Brain microvascular endothelial cell (primary cell): ENCODE data around the gene KIF6.

ENCODE experiments used
- DNase-seq: peaks from one replicate; pipeline ENCODE4 v3.0.0-alpha.2; 2020
- H3K27ac ChIP-seq: fragments of 250-450 bp; sonication (Bioruptor Pico); 2 replicates; pipeline ENCODE4 v1.5.1; 2020; ENCODE audit warnings: mild to moderate bottlenecking, moderate library complexity
- H3K27me3 ChIP-seq: fragments of 250-450 bp; sonication (Bioruptor Pico); replicated peaks from 2 replicates; pipeline ENCODE4 v1.5.1; 2020; ENCODE audit warnings: mild to moderate bottlenecking
- H3K36me3 ChIP-seq: fragments of 250-450 bp; sonication (Bioruptor Pico); replicated peaks from 2 replicates; pipeline ENCODE4 v1.5.1; 2020; ENCODE audit warnings: mild to moderate bottlenecking
- H3K4me3 ChIP-seq: 2 replicates; pipeline ENCODE4 v1.5.1; 2011; ENCODE audit warnings: low read depth, mild to moderate bottlenecking, control low read depth, low read length, moderate library complexity
- in situ Hi-C: cut with HindIII; loops from 2 replicates; pipeline ENCODE4 v1.10.0; 2017; ENCODE audit warnings: low sequenced_read_pairs, low pct_ligation_motif_present
- TF ChIP-seq, protein P1 (sequence below): IDR thresholded peaks from 2 replicates; pipeline ENCODE4 v1.5.1; 2011; ENCODE audit warnings: low read depth, mild to moderate bottlenecking, moderate library complexity, low read length, control low read depth, inconsistent platforms; ENCODE audit errors: missing control alignments

KIF6 gene

DNA sequence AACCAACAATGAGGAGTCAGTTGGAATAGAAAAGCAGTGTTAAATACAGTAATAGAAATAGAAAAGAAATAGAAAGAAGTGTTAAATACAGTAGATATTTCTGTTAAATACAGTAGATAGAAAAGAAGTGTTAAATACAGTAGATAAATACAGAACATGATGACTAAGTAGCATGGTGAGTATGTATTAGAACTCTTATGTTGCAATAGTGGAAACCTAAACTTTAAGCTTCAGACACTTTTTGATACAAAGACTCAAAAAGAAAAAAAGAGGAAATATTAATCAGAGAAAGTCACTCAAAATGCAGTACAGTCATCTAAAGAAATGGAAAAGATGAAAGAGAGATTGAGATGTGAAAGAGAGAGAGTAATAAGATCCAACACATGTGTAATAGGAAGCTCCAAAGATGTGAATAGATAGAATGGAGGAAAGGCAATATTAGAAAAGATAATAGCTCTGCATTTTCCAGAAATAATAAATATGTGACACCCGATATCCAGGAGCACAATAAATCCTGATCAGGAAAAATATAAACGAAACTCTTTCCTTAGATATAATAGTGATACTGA is 271.2 kb downstream of the KIF6 start:
- TF ChIP-seq, protein P1, sequence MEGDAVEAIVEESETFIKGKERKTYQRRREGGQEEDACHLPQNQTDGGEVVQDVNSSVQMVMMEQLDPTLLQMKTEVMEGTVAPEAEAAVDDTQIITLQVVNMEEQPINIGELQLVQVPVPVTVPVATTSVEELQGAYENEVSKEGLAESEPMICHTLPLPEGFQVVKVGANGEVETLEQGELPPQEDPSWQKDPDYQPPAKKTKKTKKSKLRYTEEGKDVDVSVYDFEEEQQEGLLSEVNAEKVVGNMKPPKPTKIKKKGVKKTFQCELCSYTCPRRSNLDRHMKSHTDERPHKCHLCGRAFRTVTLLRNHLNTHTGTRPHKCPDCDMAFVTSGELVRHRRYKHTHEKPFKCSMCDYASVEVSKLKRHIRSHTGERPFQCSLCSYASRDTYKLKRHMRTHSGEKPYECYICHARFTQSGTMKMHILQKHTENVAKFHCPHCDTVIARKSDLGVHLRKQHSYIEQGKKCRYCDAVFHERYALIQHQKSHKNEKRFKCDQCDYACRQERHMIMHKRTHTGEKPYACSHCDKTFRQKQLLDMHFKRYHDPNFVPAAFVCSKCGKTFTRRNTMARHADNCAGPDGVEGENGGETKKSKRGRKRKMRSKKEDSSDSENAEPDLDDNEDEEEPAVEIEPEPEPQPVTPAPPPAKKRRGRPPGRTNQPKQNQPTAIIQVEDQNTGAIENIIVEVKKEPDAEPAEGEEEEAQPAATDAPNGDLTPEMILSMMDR = no peak
- Histone ChIP-seq H3K4me3 (no peak overlapping the region), H3K27me3 (no peaks in the 10 kb centered on the region), H3K36me3 (no peaks in the 10 kb centered on the region), H3K27ac (no peak overlapping the region)
- no peak for DNase-seq
- in situ Hi-C loops = no loop called here

DNA sequence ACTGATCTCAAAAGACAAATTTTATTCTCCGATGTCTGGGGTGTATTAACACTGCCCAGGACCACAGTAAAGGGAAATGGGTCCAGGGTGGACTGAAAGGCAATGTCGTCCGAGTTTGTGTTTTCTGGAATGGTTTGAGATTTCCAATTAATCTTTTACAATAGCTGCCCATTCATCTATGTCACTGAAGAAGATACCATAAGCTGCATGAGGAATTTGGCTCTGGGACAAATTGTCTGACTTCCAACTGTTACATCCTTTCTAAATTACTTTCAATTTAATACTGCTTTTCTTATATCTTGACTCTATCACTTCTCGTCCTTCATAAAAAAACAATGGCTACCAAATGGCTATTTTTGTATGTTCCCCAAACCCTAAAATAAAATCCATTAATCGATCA is 272.0 kb downstream of the KIF6 start:
- no peak overlapping the region for H3K27ac ChIP-seq
- H3K4me3 ChIP-seq = no peak overlapping the region
- no peaks in the 10 kb centered on the region for H3K27me3 ChIP-seq
- no peak for DNase-seq
- no peaks in the 10 kb centered on the region for H3K36me3 ChIP-seq
- TF ChIP-seq, protein P1 = no peak
- in situ Hi-C loops = no loop called here

DNA sequence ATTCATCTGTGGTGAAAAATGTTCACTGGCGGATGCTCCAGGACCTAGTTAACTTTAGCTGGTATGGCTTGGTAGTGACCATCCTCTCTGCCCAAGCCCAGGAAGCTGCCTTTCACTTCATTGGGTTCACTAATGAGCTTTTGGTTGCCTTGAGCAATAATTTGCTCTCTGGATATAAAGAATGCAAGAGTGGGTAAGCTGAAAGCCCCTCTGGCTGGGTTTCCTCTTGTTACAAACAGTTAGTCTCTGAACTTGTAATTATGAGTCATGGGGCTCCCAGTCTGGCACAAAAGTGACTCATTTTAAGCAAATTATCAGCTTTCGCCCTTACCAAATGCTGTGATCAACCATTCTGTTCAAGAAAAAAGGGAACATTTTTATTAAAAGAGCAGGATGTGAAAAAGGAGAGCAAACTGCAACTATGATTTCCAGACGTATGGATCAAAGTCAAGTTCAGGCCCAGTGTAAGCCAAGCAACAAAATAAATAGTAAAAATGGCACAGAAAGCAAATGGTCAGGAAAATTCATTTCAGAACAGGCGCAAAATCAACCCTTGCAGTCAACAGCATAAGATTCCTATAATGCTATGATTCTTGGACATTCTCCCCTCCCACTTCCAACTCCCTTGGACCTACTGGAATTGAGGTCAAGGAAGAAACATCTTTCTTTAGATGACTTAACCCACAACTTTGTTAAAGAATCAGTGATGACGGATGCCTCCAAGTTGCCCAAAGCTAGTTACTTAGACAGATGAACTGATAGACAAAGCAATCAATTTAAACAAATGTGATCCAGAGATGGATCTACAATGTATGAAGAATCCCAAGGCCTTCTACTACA is 272.7 kb downstream of the KIF6 start:
- in situ Hi-C loops = no loop called here
- TF ChIP-seq, protein P1 = no peak
- DNase-seq = peak; percentile 58
- no peaks in the 10 kb centered on the region for H3K36me3 ChIP-seq
- H3K27ac ChIP-seq = no peak overlapping the region
- H3K27me3 ChIP-seq = no peaks in the 10 kb centered on the region
- H3K4me3 ChIP-seq = no peak overlapping the region

DNA sequence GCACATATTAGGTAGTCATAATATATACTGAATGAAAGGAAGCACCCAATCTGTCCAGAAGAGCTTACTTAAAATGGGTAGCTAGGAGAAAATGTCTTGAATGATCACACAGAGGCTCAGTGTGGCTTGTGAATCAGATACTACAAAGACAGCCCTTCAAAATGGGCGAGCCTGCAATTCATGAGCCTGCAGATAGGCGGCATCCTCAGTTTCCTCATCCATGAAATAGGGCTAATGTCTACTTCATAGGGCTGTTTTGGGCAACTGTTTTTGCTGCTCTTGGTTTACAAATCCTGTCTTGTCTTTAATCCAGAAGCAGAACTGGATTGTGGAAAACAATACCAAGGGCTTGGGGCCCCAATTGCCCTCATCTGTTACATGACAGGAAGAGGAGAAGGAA is 273.4 kb downstream of the KIF6 start:
- H3K27me3 ChIP-seq = no peaks in the 10 kb centered on the region
- TF ChIP-seq, protein P1 = peak; percentile 72
- DNase-seq = no peak
- H3K27ac ChIP-seq = no peak overlapping the region
- in situ Hi-C loops = no loop called here
- no peaks in the 10 kb centered on the region for H3K36me3 ChIP-seq
- H3K4me3 ChIP-seq = no peak overlapping the region

DNA sequence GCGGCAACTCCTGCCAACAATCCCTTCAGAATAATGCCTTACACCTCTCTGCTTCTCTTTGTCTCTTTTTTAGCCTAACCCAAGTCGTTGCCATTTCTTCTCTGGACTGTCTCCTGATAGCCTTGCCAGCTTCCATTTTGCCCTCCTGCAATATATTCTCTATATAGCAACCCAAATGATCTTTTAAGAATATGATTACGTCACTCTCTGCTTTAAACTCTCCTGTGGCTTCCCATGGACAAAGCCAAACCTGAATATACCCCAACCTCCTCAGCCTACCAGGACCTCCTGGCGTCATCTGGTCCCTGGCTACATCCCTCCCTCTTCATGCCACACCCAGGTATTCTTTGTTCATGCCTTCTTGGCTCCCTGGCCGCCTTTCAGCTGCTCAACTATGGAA is 276.2 kb downstream of the KIF6 start:
- Histone ChIP-seq H3K36me3 (no peaks in the 10 kb centered on the region), H3K27me3 (no peaks in the 10 kb centered on the region), H3K4me3 (no peak overlapping the region), H3K27ac (no peak overlapping the region)
- TF ChIP-seq, protein P1 = no peak
- DNase-seq = no peak
- in situ Hi-C loops = no loop called here

DNA sequence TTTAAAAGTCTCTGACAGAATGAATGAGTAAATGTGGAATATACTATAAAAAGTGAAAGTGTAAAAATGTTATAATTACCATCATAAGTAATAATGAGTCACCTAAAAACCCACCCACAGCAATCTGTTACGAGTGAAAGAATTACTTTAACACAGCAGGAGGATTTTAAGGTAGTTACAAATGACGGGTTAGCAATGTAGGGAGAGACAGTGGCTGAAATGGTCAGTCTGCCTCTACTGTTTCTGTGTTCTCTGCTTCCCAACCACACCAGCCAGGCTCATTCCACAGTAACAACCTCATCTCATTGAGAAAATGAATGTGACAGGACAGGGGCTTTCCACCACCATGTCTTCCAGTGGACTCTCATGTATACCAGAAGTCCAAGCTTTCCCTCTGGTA is 278.3 kb downstream of the KIF6 start:
- H3K36me3 ChIP-seq = no peaks in the 10 kb centered on the region
- no peak for DNase-seq
- in situ Hi-C loops = no loop called here
- TF ChIP-seq, protein P1 = no peak
- no peak overlapping the region for H3K27ac ChIP-seq
- H3K27me3 ChIP-seq = no peaks in the 10 kb centered on the region
- H3K4me3 ChIP-seq = no peak overlapping the region
